Measurements from ENCODE around the gene SORCS3.

The SORCS3 gene

DNA sequence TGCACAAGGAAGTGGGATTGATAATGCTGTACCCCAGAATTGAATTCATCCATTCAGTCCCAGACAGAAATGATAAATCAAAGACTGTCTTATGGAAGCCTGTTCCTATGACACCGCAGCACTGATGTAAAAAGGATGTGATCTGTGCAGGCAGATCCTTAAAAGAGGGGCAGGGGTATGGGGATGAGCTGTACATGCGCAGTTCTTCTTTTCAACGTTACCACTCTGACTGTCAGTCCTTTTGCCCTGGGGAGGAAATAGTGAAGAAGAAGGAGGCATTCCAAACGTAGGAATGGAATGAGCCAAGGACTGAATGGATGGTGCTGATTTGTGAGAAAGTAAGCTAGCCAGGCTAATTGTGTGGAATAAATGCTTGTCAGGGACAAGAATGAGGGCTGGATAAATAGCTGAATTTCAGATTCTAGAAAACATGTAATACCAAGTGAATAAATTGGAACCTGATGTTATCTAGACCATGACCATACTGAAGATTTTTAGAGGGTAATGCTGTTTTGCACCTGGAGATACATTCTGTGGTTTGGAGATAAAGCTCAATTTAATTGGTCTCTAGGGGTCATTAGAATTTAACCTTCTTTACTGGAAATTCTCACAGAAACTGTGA is 509.3 kb downstream of the SORCS3 start:
- Histone ChIP-seq H3K4me1 (ENCODE audit: control insufficient read depth, insufficient read depth, low read length) (no peaks in the 10 kb centered on the region), H3K27me3 (ENCODE audit: control insufficient read depth, insufficient read depth, low read length) (no peaks in the 10 kb centered on the region), H3K9me3 (ENCODE audit: control insufficient read depth, low read length) (no peaks in the 10 kb centered on the region), H3K9ac (ENCODE audit: low read length) (no peak overlapping the region), H3K36me3 (ENCODE audit: control insufficient read depth, insufficient read depth, low read length) (no peaks in the 10 kb centered on the region), H3K4me3 (ENCODE audit: low read length) (no peak overlapping the region)

DNA sequence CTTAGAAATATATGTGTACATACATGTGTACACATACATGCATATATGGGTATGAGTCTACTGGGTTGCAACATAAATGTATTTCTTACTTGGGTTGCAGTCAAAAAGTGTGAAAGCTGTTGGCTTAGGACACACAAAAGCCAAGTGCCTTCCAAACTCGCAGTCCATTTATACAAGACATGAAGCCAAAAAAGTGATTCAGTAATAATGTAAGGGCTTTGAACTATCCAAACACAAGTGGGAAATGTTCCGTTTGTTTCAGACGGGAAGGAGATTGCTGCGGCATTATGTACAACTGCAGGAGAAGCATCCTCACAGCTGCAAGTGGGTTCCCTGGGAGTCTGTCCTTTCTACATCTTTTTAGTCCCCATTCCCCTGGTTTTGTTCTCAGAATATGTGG is 513.6 kb downstream of the SORCS3 start:
- Histone ChIP-seq H3K4me3 (ENCODE audit: low read length) (no peak overlapping the region), H3K9me3 (ENCODE audit: control insufficient read depth, low read length) (no peaks in the 10 kb centered on the region), H3K9ac (ENCODE audit: low read length) (no peak overlapping the region), H3K36me3 (ENCODE audit: control insufficient read depth, insufficient read depth, low read length) (no peaks in the 10 kb centered on the region), H3K27me3 (ENCODE audit: control insufficient read depth, insufficient read depth, low read length) (no peaks in the 10 kb centered on the region), H3K4me1 (ENCODE audit: control insufficient read depth, insufficient read depth, low read length) (no peaks in the 10 kb centered on the region)

DNA sequence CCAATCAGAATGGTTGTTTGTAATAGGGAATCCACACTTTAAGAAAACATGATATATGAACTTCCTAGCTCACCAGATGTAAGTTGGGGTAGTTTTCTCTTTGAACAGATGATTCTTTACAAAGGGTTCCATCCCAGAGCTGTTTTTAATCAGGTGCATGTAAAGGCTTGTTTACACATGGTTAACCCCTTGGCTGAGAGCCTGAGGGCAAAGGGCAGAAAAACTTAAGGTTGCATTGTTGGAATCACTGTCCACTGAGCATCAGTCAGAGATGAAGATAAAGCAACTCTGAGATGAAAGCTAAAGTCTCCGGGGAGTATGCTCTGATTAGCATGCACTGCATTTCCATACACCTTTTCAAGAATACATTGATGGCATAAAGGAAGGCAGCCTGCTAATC is 518.2 kb downstream of the SORCS3 start:
- Histone ChIP-seq H3K4me1 (ENCODE audit: control insufficient read depth, insufficient read depth, low read length) (no peaks in the 10 kb centered on the region), H3K9me3 (ENCODE audit: control insufficient read depth, low read length) (no peaks in the 10 kb centered on the region), H3K27me3 (ENCODE audit: control insufficient read depth, insufficient read depth, low read length) (no peaks in the 10 kb centered on the region), H3K9ac (ENCODE audit: low read length) (no peak overlapping the region), H3K4me3 (ENCODE audit: low read length) (no peak overlapping the region), H3K36me3 (ENCODE audit: control insufficient read depth, insufficient read depth, low read length) (no peaks in the 10 kb centered on the region)

DNA sequence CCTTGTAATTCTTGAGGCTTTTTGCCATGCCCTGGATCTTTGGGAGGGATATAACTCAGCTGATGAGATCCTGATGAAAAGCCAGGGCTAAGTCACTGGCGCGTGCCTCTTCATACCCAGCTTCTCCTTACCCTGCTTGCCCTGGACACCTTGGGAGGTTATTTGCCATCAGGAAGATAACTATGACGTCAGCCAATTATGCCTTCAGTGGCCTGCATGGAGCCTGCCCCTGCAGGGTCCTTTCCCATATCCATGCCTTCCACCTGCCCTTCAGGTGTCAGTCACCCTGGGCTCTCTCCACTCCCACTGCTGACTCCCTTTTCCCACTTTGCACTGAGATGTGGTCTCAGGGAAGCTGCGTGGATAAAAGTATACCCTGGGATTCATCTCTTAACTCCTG is 520.1 kb downstream of the SORCS3 start:
- H3K9me3 ChIP-seq (ENCODE audit: control insufficient read depth, low read length): no peaks in the 10 kb centered on the region
- H3K27me3 ChIP-seq (ENCODE audit: control insufficient read depth, insufficient read depth, low read length): no peaks in the 10 kb centered on the region
- no peak overlapping the region for H3K9ac ChIP-seq (ENCODE audit: low read length)
- no peak overlapping the region for H3K4me3 ChIP-seq (ENCODE audit: low read length)
- H3K36me3 ChIP-seq (ENCODE audit: control insufficient read depth, insufficient read depth, low read length): no peaks in the 10 kb centered on the region
- H3K4me1 ChIP-seq (ENCODE audit: control insufficient read depth, insufficient read depth, low read length): no peaks in the 10 kb centered on the region

DNA sequence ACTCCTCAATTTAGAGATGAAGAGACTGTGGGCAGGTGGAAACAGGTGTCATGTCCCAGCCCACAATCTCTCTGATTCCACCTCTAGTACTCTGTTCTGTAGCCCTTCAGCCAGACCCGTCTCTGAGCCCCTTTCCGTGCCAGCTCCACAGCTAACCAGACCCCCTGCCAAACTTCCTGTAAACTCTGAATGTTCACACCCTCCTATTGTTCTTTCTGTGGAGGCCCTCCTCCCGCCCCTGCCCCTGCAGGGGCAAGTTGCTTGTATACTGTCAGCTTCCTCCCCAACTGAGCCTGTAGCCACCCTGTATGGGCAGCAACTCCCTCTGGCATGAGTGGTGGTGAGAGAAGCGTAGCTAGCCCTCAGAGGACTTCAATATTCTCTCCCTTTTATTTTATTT is 520.7 kb downstream of the SORCS3 start:
- H3K36me3 ChIP-seq (ENCODE audit: control insufficient read depth, insufficient read depth, low read length): no peaks in the 10 kb centered on the region

DNA sequence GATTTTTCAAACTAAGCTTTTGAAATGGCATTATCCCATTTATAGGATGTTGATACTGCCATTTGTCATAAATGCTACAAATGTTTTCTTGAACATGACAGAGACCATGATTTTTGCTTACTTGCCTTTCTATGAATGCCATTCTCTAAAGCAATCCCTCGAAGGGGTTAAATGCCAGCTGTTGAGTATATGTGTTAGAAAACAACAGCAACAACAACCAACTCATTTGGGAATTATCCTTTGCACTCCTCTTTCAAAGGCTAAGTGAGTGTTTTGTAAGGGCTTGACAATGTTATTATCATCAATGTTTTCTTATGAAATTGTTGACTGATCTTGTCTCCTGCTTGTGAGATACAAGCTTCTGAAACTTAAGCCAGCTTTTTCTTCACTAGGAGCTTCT is 529.4 kb downstream of the SORCS3 start:
- H3K9ac ChIP-seq (ENCODE audit: low read length): no peak overlapping the region
- no peaks in the 10 kb centered on the region for H3K36me3 ChIP-seq (ENCODE audit: control insufficient read depth, insufficient read depth, low read length)
- no peak overlapping the region for H3K4me3 ChIP-seq (ENCODE audit: low read length)
- H3K4me1 ChIP-seq (ENCODE audit: control insufficient read depth, insufficient read depth, low read length): no peaks in the 10 kb centered on the region
- H3K9me3 ChIP-seq (ENCODE audit: control insufficient read depth, low read length): no peaks in the 10 kb centered on the region
- H3K27me3 ChIP-seq (ENCODE audit: control insufficient read depth, insufficient read depth, low read length): no peaks in the 10 kb centered on the region

More for the DNA sequence above, 520.7 kb downstream of the SORCS3 start:
- Histone ChIP-seq H3K4me1 (ENCODE audit: control insufficient read depth, insufficient read depth, low read length) (no peaks in the 10 kb centered on the region), H3K4me3 (ENCODE audit: low read length) (no peak overlapping the region), H3K27me3 (ENCODE audit: control insufficient read depth, insufficient read depth, low read length) (no peaks in the 10 kb centered on the region), H3K9me3 (ENCODE audit: control insufficient read depth, low read length) (no peaks in the 10 kb centered on the region), H3K9ac (ENCODE audit: low read length) (no peak overlapping the region)

DNA sequence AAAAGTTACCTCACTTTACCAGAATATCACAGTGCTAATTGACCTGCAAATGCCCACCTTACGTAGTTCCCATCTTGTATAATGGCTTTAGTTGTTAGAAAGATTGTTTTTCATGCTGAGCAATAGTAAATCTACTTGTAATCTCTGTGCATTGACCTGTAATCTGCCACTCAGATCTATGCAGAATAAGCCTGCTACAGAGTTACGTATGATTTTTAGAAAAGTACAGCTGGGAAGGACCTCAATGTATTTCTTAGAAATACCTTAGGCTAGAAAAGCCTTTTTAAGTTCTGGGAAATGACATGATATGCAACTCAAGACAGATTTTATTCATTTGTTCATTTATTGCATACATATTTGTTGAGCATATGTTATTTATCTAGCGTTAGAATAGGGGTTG is 530.9 kb downstream of the SORCS3 start:
- Histone ChIP-seq H3K9me3 (ENCODE audit: control insufficient read depth, low read length) (no peaks in the 10 kb centered on the region), H3K36me3 (ENCODE audit: control insufficient read depth, insufficient read depth, low read length) (no peaks in the 10 kb centered on the region), H3K27me3 (ENCODE audit: control insufficient read depth, insufficient read depth, low read length) (no peaks in the 10 kb centered on the region), H3K9ac (ENCODE audit: low read length) (no peak overlapping the region), H3K4me3 (ENCODE audit: low read length) (no peak overlapping the region), H3K4me1 (ENCODE audit: control insufficient read depth, insufficient read depth, low read length) (no peaks in the 10 kb centered on the region)

DNA sequence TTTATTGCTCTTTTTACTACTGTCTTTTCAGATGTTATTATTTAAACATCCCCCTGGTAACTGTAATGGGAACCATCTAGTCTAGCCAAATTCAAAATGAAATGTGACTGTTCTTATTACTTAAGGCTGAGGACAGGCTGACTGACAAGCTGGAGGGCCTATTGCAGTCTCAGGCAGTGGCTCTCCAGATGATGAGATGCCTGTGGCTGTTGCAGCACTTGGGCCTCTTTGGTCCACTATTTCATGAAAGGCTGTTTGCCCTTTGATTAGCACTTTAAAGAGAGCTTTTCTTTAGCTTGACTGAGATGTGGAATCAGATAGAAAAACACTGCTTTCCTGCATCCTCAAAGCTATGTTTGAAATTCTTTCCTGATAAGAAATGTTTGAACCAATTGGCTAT is 540.5 kb downstream of the SORCS3 start:
- H3K27me3 ChIP-seq (ENCODE audit: control insufficient read depth, insufficient read depth, low read length): no peaks in the 10 kb centered on the region
- no peak overlapping the region for H3K9ac ChIP-seq (ENCODE audit: low read length)
- H3K36me3 ChIP-seq (ENCODE audit: control insufficient read depth, insufficient read depth, low read length): no peaks in the 10 kb centered on the region
- H3K4me3 ChIP-seq (ENCODE audit: low read length): no peak overlapping the region
- H3K9me3 ChIP-seq (ENCODE audit: control insufficient read depth, low read length): no peaks in the 10 kb centered on the region
- no peaks in the 10 kb centered on the region for H3K4me1 ChIP-seq (ENCODE audit: control insufficient read depth, insufficient read depth, low read length)

DNA sequence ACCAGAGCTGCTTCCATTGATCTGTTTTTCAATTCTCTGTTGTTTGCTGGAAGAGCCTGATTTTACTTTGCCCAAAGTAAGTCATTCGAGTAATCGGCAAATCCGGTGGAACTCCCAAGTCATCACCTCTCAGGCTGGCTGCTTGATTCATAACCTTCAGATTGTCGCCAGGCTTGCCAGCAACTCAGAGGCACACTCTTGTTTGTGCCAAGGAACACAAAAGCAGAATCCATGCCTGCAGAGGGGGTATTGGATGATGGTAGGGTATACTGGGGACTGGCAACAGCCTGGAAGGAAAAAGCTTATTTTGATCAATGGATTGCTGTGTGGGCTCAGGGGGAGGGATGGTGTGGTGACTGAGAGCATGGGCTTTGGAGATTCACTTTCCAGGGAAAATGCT is 542.4 kb downstream of the SORCS3 start:
- Histone ChIP-seq H3K9ac (ENCODE audit: low read length) (no peak overlapping the region), H3K4me1 (ENCODE audit: control insufficient read depth, insufficient read depth, low read length) (no peaks in the 10 kb centered on the region), H3K27me3 (ENCODE audit: control insufficient read depth, insufficient read depth, low read length) (no peaks in the 10 kb centered on the region), H3K36me3 (ENCODE audit: control insufficient read depth, insufficient read depth, low read length) (no peaks in the 10 kb centered on the region), H3K9me3 (ENCODE audit: control insufficient read depth, low read length) (no peaks in the 10 kb centered on the region), H3K4me3 (ENCODE audit: low read length) (no peak overlapping the region)

DNA sequence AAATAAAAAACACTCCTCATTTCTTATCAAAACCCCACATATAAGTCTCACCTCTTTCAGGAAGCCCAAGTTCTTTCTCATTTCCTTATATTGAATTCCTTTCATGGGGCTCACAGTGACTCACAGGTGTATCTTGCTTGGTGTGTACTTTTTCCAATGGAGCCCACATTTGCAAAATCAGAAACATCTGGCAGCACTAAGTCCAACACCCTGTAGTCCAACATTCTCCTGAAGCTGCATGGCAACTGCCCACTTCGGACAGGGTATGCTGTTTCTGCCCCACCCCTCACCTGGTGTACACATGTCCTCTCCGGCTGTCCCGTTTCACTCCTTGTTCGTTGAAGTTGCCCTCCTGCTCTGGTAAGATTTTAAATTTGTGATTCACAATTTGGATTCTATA is 544.1 kb downstream of the SORCS3 start:
- Histone ChIP-seq H3K9me3 (ENCODE audit: control insufficient read depth, low read length) (no peaks in the 10 kb centered on the region), H3K9ac (ENCODE audit: low read length) (no peak overlapping the region), H3K4me1 (ENCODE audit: control insufficient read depth, insufficient read depth, low read length) (no peaks in the 10 kb centered on the region), H3K4me3 (ENCODE audit: low read length) (no peak overlapping the region), H3K27me3 (ENCODE audit: control insufficient read depth, insufficient read depth, low read length) (no peaks in the 10 kb centered on the region), H3K36me3 (ENCODE audit: control insufficient read depth, insufficient read depth, low read length) (no peaks in the 10 kb centered on the region)

DNA sequence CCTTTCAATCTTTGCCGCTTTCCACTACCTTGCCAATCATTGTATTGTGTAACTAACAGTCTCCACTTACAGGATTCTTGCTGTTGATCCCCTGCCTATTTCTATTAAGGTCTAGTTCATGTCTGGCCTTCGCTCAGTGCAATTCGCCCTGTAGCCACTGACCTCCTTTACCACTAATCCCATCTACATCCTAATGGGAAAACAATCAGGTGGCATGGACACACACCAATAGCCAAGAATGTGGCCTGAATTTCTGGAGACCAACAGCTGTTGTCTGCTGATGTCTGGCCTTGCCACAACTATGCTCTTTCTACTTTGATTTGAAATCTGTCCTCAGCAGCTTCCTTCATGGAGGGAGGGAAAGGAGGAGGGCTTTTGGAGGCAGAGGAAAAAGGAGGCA is 546.2 kb downstream of the SORCS3 start:
- Histone ChIP-seq H3K36me3 (ENCODE audit: control insufficient read depth, insufficient read depth, low read length) (no peaks in the 10 kb centered on the region), H3K9ac (ENCODE audit: low read length) (no peak overlapping the region), H3K9me3 (ENCODE audit: control insufficient read depth, low read length) (no peaks in the 10 kb centered on the region), H3K27me3 (ENCODE audit: control insufficient read depth, insufficient read depth, low read length) (no peaks in the 10 kb centered on the region), H3K4me3 (ENCODE audit: low read length) (no peak overlapping the region), H3K4me1 (ENCODE audit: control insufficient read depth, insufficient read depth, low read length) (no peaks in the 10 kb centered on the region)

DNA sequence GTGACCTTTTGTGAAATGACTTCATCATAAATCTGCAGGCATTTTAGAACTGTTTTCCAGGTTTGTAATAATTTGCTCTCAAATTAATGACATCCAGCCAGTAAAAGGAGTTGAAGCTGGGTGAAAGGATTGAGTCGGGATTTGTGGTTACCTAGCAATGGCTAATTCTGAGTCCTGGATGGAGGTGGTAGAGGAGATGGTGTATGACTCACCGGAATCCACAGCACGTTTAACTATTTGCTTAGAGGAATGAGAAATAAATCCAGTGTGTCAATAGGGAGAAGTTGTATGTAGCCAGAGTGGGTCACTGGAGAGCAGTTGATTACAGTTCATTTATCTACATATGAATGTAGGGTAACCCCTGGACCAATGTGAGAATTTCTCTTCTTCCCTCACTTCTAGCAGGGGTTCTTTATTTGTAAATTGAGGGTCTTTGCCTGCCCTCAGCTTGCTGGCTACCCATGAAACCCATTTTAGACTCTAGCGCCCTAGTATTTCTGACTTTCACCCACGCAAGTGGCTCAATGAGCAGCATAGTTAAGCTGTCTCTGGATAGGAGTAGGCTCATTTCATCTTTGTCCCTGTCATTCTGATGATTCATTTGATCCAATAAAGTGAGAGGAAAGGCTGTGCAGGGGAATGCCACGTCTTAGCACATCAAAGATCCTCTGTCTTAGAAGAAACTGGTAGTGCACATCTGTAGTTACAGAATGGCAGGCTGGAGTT is 547.8 kb downstream of the SORCS3 start:
- Histone ChIP-seq H3K9me3 (ENCODE audit: control insufficient read depth, low read length) (no peaks in the 10 kb centered on the region), H3K4me3 (ENCODE audit: low read length) (no peak overlapping the region), H3K4me1 (ENCODE audit: control insufficient read depth, insufficient read depth, low read length) (no peaks in the 10 kb centered on the region), H3K9ac (ENCODE audit: low read length) (no peak overlapping the region), H3K36me3 (ENCODE audit: control insufficient read depth, insufficient read depth, low read length) (no peaks in the 10 kb centered on the region), H3K27me3 (ENCODE audit: control insufficient read depth, insufficient read depth, low read length) (no peaks in the 10 kb centered on the region)

DNA sequence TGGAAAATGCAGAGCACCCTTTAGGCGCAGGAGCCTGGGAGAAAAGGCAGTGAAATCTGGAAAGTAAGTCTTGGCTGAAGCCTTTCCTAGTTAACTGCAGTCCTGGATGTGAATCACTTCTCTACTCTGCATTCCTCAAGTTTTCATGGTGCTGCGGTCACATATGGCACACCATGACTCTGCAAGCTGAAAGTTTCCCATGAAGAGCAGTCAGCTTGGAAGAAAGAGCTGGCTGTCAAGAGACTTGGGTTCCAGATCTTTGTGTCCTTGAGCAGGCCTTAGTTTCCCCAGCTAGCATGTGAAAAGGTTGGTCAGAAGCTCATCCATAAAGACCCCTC is 548.3 kb downstream of the SORCS3 start:
- Histone ChIP-seq H3K9me3 (ENCODE audit: control insufficient read depth, low read length) (no peaks in the 10 kb centered on the region), H3K36me3 (ENCODE audit: control insufficient read depth, insufficient read depth, low read length) (no peaks in the 10 kb centered on the region), H3K4me3 (ENCODE audit: low read length) (no peak overlapping the region), H3K9ac (ENCODE audit: low read length) (no peak overlapping the region), H3K27me3 (ENCODE audit: control insufficient read depth, insufficient read depth, low read length) (no peaks in the 10 kb centered on the region), H3K4me1 (ENCODE audit: control insufficient read depth, insufficient read depth, low read length) (no peaks in the 10 kb centered on the region)
